CD4-positive, alpha-beta T cell treated with Interleukin-17A for 1 hour (primary cell): ENCODE results near the gene ARHGAP25.
A peak's percentile ranks its signal among the peaks of the same experiment; 100 is the strongest.

Experiments
- DNase-seq: peaks from one replicate; pipeline ENCODE4 v3.0.0-alpha.2; 2020

ARHGAP25 gene

DNA sequence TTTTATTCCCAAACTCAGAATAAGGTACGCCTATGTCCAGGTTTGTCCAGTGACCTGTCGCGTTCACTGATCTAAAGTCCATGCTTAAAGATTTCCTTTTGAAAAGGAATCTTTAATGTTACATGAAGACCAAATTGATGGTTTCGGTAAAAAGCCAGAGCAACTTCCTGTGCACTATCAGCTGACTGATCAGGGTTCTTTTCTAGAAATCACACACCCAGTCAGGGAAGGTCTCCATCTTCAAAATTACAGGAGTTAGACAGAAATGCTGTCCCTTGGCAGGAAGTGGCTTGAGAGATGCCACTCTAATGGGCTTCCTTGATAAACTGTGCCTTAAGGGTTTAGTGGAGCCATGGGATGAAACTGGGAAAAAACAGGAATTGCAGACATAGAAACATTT lies 14.7 kb upstream of the ARHGAP25 start:
- DNase-seq, result peak; percentile 53

GRCh38 chr2:68720665-68721064 lies 13.9 kb upstream of the ARHGAP25 start:
- no peak for DNase-seq

DNA sequence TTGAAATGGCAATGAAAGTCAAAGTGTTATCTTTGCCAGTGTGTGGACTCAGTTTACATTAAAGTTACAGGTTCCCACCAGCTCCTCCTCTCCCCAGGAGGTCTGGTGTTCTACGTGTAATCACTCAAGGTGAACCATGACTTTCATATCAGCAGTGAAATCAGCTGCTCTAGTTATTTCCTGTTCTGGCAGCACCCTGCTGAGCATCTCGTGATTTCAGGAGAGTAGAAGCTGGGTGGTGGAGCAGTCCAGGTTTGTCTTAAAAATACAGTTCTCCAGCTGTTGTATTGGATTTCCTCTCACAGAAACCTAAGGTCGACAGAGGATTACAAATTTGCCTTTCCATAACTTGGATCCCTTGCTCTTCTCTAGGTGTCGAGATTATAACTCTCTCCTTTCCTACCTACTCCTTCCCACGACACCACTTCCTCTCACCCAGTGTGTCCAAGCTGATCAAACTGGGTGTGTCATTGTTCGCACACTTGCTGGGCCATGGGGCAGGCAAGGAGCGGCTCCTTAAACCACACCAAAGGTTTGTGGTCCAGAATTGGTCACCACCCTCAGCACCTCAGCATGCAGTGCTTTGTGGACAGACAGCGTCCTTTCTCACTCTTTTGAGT lies 13.0 kb upstream of the ARHGAP25 start:
- peak; percentile 70 for DNase-seq

GRCh38 chr2:68722712-68723111 lies 11.9 kb upstream of the ARHGAP25 start:
- no peak for DNase-seq

DNA sequence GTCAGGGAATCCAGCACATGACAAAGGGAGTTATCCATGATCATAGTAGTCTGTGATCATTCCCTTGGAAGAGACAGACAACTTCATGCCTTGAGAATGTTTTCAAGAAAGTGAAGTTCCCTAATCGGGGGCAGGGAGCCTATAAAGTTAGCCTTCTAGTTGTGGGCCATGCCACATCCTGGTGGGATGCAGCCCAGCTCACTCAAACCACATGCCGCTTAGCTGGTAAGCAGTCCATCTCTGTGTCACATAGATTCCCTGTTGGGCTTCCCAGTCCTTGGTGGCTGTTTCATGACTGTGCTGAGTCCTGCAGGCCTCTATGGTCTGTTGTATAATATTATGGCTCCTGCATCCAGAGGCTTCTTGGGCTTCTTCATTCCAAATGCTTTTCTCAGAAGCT lies 11.4 kb upstream of the ARHGAP25 start:
- no peak for DNase-seq

GRCh38 chr2:68726100-68726499 lies 8.5 kb upstream of the ARHGAP25 start:
- no peak for DNase-seq

DNA sequence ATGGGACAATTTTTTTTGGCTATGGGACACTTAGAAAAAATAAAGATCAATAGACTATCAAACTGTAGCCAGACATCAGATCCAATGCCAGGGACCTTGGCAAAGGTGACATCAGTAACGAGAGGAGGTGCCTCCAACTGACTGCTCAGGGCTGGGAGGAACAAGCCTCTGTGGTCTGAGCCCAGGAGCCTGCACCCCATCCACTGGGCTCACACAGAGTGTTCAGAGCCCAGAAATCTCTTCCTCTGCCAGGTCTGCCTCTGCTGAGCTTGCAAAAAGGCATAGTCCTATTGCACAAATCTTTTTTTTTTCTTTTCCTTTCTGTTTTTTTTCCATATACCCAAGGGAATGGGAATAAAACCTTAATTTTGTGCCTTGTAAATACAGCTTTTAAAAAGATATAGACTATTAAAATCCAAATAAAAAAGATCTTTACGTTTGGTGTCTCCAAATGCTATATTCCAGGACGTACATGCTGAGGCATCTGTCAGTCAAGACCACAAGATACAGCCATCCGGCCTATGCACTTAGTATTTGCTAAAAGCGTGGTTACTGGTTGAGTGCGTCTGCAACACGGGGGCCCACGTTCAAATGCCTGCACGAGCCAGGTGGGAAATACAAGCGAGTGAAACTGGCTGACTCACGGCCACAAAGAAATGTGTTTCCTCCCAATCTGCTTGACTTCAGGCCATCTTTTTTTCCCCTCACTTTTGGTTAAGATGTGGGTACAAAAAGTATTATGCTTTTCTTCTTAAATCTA lies 7.8 kb upstream of the ARHGAP25 start:
- DNase-seq, result peak; percentile 79

- no peak for DNase-seq
Observed at GRCh38 chr2:68727683-68728375, 6.8 kb upstream of the ARHGAP25 start.

DNA sequence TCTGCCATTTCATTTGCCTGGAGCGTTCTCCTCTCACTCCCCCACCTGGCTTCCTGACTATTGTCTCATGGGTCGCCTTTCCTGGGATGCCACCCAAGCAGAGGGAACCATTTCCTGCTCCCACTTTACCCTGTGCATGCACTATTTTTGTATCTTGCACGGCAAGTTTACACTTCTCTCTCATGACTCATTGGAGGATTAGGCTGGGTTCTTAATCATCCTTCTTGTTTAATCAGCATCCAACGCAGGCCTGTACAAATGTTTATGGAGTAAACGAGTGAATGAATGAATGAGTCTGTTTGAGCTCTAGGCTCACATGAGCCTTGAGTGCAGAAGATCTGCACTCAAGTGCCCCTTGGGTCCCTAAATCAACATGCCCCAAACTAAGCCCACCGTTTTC lies 3.8 kb upstream of the ARHGAP25 start:
- DNase-seq, result no peak

DNA sequence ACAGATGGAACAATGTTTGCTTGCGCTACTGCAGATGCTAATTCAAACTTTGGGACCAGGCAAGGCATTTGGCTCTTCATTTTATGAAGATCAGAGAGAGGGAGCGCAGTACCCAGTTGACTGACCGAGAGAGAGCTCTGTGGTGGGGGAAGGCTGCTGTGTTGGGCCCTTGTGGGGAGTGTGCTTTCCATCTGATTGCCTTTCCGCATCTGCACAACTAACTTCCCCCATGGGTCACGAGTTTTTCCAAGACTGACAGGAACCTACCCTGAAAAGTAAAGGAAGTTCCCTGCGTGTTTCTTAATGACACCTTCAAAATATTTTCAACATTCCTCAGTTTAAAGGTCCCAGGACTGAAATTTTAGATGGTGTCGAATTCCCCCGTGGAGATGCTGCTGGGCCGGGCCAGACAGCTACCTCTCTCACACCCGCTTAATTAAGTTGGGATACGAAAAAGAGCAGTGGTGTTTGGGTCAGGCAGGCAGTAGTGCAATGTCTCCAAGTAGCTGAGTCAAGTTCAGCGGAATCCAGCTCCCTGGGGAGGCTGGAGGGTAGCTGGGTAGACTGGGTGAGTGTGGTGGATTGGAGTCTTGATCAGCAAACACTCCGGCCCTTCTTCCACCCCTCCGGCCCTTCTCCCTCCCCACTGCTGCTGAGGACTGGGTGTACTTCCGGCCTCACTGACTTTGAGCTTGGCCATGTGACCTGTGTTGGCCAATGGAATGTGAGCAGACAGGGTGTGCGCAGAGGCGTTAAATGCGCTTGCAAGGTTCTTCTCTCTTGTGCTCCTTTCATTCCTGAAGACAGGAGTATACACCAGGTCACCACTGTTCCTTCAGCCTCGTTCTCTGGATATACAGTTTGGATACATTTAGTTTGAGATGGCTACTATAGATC lies 2.3 kb upstream of the ARHGAP25 start:
- no peak for DNase-seq

DNA sequence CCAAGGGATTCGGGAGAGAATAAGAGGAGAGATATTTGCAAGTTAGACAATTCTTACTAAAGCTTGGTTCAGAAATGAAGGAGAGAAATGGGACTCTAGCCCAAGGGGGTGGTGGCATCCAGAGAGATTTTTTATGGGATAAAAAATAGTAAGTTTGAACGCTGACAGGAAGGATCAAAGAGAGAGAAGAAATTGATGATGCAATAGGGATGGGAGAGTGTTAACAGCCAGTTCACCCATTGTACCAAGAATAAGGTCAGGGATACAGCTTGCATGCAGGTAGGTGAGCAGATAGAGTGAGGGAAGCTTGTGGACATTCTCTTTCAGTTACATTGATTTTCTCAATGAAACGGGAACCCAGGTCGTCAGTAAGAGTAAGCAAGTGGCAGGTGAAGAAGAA lies 1.2 kb upstream of the ARHGAP25 start:
- no peak for DNase-seq

DNA sequence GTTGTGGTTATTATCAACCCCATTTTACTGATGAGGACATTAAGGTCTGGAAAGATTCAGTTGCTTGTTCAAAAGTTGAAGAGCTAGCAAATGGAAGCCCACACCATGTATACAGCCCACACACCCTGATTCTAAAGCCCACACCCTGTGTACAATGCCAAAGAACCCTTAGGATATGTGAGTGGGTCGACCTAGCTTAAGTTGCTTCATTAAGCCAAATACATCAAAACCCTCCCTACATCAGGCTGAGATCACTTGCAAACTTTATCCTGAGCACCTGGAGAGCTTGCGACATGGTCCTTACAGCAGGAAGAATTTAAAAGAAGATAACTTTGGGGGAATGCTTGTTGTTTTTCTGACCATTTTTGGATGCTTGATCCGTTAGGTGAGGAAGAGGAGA lies 435 bp upstream of the ARHGAP25 start:
- no peak for DNase-seq

GRCh38 chr2:68736086-68736485 lies 1.5 kb downstream of the ARHGAP25 start:
- DNase-seq, result no peak

DNA sequence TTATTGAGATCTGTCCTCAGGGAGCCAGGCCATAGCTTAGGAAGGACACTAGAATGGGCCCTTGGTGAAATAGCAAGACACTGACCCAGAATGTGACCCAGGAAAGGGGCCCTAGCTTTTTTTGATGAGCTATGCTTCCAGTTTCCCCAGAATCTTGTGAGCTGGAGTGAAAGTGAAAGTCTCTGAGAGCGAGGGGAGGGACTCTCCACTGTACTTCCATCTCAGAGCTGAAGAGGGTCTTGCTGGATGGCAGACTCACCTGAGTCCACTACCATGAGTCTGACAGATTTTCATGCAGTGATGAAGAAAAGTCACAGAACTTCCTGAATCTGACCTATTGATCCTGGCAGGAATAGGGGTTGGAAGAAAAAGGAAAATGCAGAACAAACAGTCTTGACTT lies 3.1 kb downstream of the ARHGAP25 start:
- DNase-seq, result peak; percentile 69

DNA sequence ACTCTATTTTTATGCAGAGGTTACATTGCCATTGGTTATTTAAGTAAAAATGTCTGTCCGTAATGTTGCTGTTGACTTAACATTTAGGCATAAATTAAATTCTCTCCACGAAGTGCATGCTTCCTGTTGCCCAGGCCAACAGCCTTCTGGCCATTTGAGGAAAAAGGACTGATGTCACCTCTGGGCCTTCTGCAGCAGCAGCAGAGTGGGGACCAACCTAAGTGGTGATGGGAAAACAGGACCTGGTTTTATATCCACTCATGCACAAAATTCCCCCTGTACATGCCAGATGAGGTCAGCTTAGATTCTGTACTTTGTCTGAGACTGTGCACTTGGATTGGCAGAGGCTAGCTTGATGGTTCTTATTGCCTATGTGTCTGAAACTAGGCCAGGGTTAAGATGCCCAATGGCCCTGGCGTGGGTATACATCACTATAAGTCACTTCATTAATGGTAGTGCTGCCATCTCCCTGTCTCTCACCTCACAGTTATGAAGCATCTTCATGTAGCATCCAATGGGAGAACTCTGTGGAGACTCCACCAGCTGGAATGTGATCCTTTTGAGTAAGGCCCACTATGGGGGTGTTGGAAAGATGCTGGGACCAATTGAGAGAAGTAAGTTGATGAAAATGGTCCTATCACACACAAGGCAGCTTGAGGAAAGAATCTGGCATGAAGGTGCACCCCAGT lies 4.4 kb downstream of the ARHGAP25 start:
- no peak for DNase-seq

- no peak for DNase-seq
Observed at GRCh38 chr2:68739595-68740399, 5.2 kb downstream of the ARHGAP25 start.

DNA sequence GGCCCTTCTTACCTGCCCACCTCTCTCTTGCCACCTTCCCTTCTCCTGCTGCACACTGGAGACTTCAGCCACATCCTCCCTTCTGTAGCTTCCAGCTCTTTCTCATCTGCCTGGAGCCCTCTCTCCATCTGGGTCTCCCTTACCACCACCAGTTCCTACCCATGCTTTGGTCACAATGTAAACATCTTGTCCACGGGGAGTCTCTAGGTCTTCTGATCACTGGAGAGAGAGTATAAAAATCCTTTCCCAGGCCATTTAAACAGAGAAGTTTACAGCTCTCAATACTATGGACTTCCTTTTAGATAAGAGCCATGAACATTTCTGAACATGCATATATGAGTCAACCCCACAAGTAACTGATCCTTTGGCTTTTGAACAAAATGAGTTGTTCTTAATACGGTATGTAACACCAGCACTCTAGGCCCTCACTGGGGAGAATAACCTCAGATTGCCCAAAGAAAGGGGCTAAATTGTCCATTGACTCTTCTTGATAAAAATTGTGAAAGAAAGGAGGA lies 5.8 kb downstream of the ARHGAP25 start:
- DNase-seq, result no peak

GRCh38 chr2:68741238-68741637 lies 6.6 kb downstream of the ARHGAP25 start:
- no peak for DNase-seq

GRCh38 chr2:68741805-68742306 lies 7.2 kb downstream of the ARHGAP25 start:
- DNase-seq, result no peak

DNA sequence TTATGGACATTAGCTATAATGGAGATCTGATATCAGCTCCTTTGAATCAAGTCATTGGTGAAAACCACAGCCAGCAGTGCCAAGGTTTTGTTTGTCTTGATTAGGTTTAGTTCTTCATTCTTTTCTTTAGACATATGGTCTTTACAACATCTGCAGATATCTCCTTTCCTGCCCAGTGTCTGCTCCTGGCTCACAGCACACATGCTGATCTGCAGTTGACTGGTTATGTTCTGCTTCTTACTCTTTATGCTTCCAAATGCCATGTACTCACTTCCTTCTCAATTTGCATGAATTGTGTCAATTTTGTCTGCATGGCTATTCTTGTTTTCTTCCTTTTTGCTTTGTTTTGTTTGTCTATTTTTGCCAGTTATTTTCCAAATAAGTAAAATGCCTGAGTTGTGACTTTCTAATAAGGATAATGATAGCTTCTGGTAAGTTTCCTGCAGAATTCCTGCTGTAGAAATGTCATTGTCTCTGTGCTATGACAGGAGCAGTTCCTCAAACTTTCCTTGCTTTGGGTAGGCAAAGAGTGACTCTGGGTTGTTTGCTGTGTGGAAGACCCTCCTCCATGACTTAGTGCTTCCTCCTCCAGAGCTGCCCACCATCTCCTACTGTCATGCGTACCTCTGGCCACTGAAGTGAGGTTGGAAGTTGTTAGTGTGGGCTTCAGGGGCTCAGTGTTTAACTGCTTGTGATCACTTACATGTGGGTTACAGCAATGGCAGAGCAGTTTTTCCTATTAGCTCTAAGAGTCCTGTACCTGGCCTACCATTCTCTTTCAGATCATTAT lies 8.2 kb downstream of the ARHGAP25 start:
- DNase-seq, result no peak
